IMR-90 (cell line): ENCODE results near the gene SLC48A1. TPM values are rescaled to one million over a fixed set of nuclear protein-coding genes. Genes with fewer than 3 reads are reported as not detected.

Experiments used
- ATAC-seq: fragments of 200-7000 bp; cut with Tn5 transposase; 2 replicates; pipeline ENCODE4 v1.9.1; 2020; ENCODE audit warnings: low read depth, mild to moderate bottlenecking, moderate library complexity
- BruUV-seq: library from RNA; stranded (reverse); fragments of 400-500 nt; replicated peaks from 2 replicates; lab custom pipeline; 2021; lab: Mats Ljungman, UMichigan
- CTCF ChIA-PET: fragments of 300-600 bp; formaldehyde crosslinking; extraction: SDS; loops from one replicate; lab custom pipeline; 2021; ENCODE audit warnings: antibody characterized with exemption; lab: Yijun Ruan, JAX
- POLR2A ChIA-PET: fragments of 300-600 bp; sonication (Branson Sonifier 250); formaldehyde crosslinking; loops from one replicate; lab custom pipeline; 2022; ENCODE audit warnings: antibody characterized with exemption; ENCODE audit not compliant: unreplicated experiment; lab: Charles Lee
- DNase-seq: peaks from one replicate; pipeline ENCODE4 v3.0.0; 2013
- H2AFZ ChIP-seq: replicated peaks from 2 replicates; pipeline ENCODE3; 2013; ENCODE audit warnings: low read length, mild to moderate bottlenecking; ENCODE audit not compliant: poor library complexity
- H2AK5ac ChIP-seq: 2 replicates; pipeline ENCODE4 v1.6.1; 2013; ENCODE audit warnings: low read depth, low read length, inconsistent platforms
- H2AK9ac ChIP-seq: replicated peaks from 2 replicates; pipeline ENCODE3; 2013; ENCODE audit warnings: mild to moderate bottlenecking, low read depth, low read length, moderate library complexity; ENCODE audit not compliant: poor library complexity
- H2BK120ac ChIP-seq: 2 replicates; pipeline ENCODE4 v1.6.1; 2013; ENCODE audit warnings: low read depth, low read length, inconsistent platforms
- H2BK15ac ChIP-seq: 3 replicates; pipeline ENCODE4 v1.6.1; 2013; ENCODE audit warnings: low read depth, low read length, inconsistent platforms
- H2BK20ac ChIP-seq: 2 replicates; pipeline ENCODE4 v1.6.1; 2013; ENCODE audit warnings: low read depth, mild to moderate bottlenecking, inconsistent platforms, low read length, moderate library complexity
- H2BK5ac ChIP-seq: 2 replicates; pipeline ENCODE4 v1.6.1; 2013; ENCODE audit warnings: mild to moderate bottlenecking, low read depth, low read length, inconsistent platforms; ENCODE audit not compliant: poor library complexity, severe bottlenecking
- H3K14ac ChIP-seq: replicated peaks from 2 replicates; pipeline ENCODE4 v1.6.1; 2013; ENCODE audit warnings: low read depth, low read length, inconsistent platforms
- H3K18ac ChIP-seq: 2 replicates; pipeline ENCODE4 v1.6.1; 2013; ENCODE audit warnings: low read depth, low read length, control low read depth
- H3K23ac ChIP-seq: 2 replicates; pipeline ENCODE4 v1.6.1; 2013; ENCODE audit warnings: low read depth, low read length, inconsistent platforms
- H3K27ac ChIP-seq: 2 replicates; pipeline ENCODE4 v1.5.1; 2013; ENCODE audit warnings: mild to moderate bottlenecking, control low read depth, low read length; ENCODE audit not compliant: insufficient read depth
- H3K27me3 ChIP-seq: 2 replicates; pipeline ENCODE4 v1.6.1; 2013; ENCODE audit warnings: low read length; ENCODE audit not compliant: control insufficient read depth, insufficient read depth
- H3K36me3 ChIP-seq: 2 replicates; pipeline ENCODE4 v1.6.1; 2013; ENCODE audit warnings: low read length, mixed read lengths; ENCODE audit not compliant: control insufficient read depth, insufficient read depth
- H3K4ac ChIP-seq: 2 replicates; pipeline ENCODE4 v1.6.1; 2013; ENCODE audit warnings: low read depth, low read length, inconsistent platforms
- H3K4me1 ChIP-seq: 2 replicates; pipeline ENCODE4 v1.6.1; 2013; ENCODE audit warnings: low read length, mixed read lengths; ENCODE audit not compliant: control insufficient read depth, insufficient read depth
- H3K4me2 ChIP-seq: 2 replicates; pipeline ENCODE4 v1.6.1; 2013; ENCODE audit warnings: low read depth, mild to moderate bottlenecking, control low read depth, low read length, moderate library complexity
- H3K4me3 ChIP-seq: 2 replicates; pipeline ENCODE4 v1.5.1; 2013; ENCODE audit warnings: low read depth, mild to moderate bottlenecking, control low read depth, low read length, moderate library complexity; ENCODE audit not compliant: insufficient read depth
- H3K56ac ChIP-seq: 2 replicates; pipeline ENCODE4 v1.6.1; 2013; ENCODE audit warnings: low read length, inconsistent platforms; ENCODE audit not compliant: insufficient read depth; ENCODE audit errors: extremely low read depth
- H3K79me1 ChIP-seq, 2 experiments: 2 replicates each; pipeline ENCODE4 v1.6.1; 2013; ENCODE audit warnings: low read length in 2 of 2, inconsistent platforms in 1 of 2, low read depth in 1 of 2
- H3K9ac ChIP-seq: 2 replicates; pipeline ENCODE4 v1.6.1; 2013; ENCODE audit warnings: low read depth, low read length, control low read depth
- H3K9me1 ChIP-seq: 2 replicates; pipeline ENCODE4 v1.6.1; 2013; ENCODE audit warnings: low read length, inconsistent platforms; ENCODE audit not compliant: insufficient read depth
- H3K9me3 ChIP-seq: 2 replicates; pipeline ENCODE4 v1.6.1; 2013; ENCODE audit warnings: low read length; ENCODE audit not compliant: control insufficient read depth, insufficient read depth
- H4K20me1 ChIP-seq: 2 replicates; pipeline ENCODE4 v1.6.1; 2013; ENCODE audit warnings: low read length, inconsistent platforms; ENCODE audit not compliant: insufficient read depth
- H4K5ac ChIP-seq: 2 replicates; pipeline ENCODE4 v1.6.1; 2013; ENCODE audit warnings: mild to moderate bottlenecking, low read depth, low read length, control low read depth
- H4K8ac ChIP-seq, 2 experiments: 2 replicates each; pipeline ENCODE4 v1.6.1; 2013; ENCODE audit warnings: low read depth in 2 of 2, low read length in 2 of 2, control low read depth in 1 of 2, inconsistent platforms in 1 of 2
- H4K91ac ChIP-seq: 2 replicates; pipeline ENCODE4 v1.6.1; 2013; ENCODE audit warnings: low read depth, low read length, inconsistent platforms; ENCODE audit not compliant: insufficient read depth
- BHLHE40 ChIP-seq: fragments of 150-350 bp; IDR thresholded peaks from 2 replicates; pipeline ENCODE4 v1.6.1; 2016; ENCODE audit warnings: mild to moderate bottlenecking, low read depth, low read length
- CEBPB ChIP-seq: IDR thresholded peaks from 2 replicates; pipeline ENCODE4 v1.6.1; 2012; ENCODE audit warnings: low read depth, low read length, improper control_type of control experiment
- CTCF ChIP-seq: conservative IDR thresholded peaks from 2 replicates; pipeline ENCODE4 v1.5.1; 2012; ENCODE audit warnings: mild to moderate bottlenecking, low read depth, low read length, improper control_type of control experiment
- ELK1 ChIP-seq: fragments of 150-350 bp; IDR thresholded peaks from 2 replicates; pipeline ENCODE4 v1.6.1; 2016; ENCODE audit warnings: low read depth, mild to moderate bottlenecking, low read length, moderate library complexity, borderline replicate concordance
- MAZ ChIP-seq: IDR thresholded peaks from 2 replicates; pipeline ENCODE4 v1.6.1; 2012; ENCODE audit warnings: low read depth, mild to moderate bottlenecking, low read length, improper control_type of control experiment, moderate library complexity, borderline replicate concordance
- MXI1 ChIP-seq: IDR thresholded peaks from 2 replicates; pipeline ENCODE4 v1.6.1; 2012; ENCODE audit warnings: low read depth, mild to moderate bottlenecking, low read length, moderate library complexity, borderline replicate concordance
- POLR2A ChIP-seq: IDR thresholded peaks from 2 replicates; pipeline ENCODE4 v1.6.1; 2012; ENCODE audit warnings: mild to moderate bottlenecking, low read depth, low read length
- RAD21 ChIP-seq: IDR thresholded peaks from 2 replicates; pipeline ENCODE4 v1.6.1; 2012; ENCODE audit warnings: low read length, improper control_type of control experiment
- RCOR1 ChIP-seq: IDR thresholded peaks from 2 replicates; pipeline ENCODE4 v1.6.1; 2012; ENCODE audit warnings: mild to moderate bottlenecking, low read length, improper control_type of control experiment; ENCODE audit not compliant: insufficient replicate concordance
- RFX5 ChIP-seq: IDR thresholded peaks from 2 replicates; pipeline ENCODE4 v1.8.0; 2012; ENCODE audit warnings: low read depth, mild to moderate bottlenecking, low read length, moderate library complexity
- SMC3 ChIP-seq: fragments of 150-350 bp; IDR thresholded peaks from 2 replicates; pipeline ENCODE4 v1.6.1; 2016; ENCODE audit warnings: low read depth, mild to moderate bottlenecking, antibody characterized with exemption, low read length, moderate library complexity
- USF2 ChIP-seq: fragments of 150-350 bp; IDR thresholded peaks from 2 replicates; pipeline ENCODE4 v1.6.1; 2017; ENCODE audit warnings: mild to moderate bottlenecking, antibody characterized with exemption, low read length, low read depth
- WGBS, 2 experiments: methylation state at CpG; one replicate each; pipeline versions ENCODE4 v1.1.5 to v1.1.7; 2013; ENCODE audit warnings: missing lambda C conversion rate in 2 of 2; ENCODE audit not compliant: insufficient read length in 1 of 2; ENCODE audit errors: extremely low coverage in 2 of 2; 5-methylcytosine and 5-hydroxymethylcytosine counted together
- dilution Hi-C: fragments of 300-500 bp; cut with HindIII; formaldehyde crosslinking; loops from one replicate; pipeline ENCODE4 v1.14.3; 2018; ENCODE audit warnings: low sequenced_read_pairs; ENCODE audit not compliant: unreplicated experiment
- in situ Hi-C: fragments of 300-500 bp; cut with MboI; formaldehyde crosslinking; loops from 3 replicates; pipeline ENCODE4 v1.14.3; 2019; ENCODE audit warnings: low sequenced_read_pairs, inconsistent platforms, mixed read lengths
- intact Hi-C: fragments of 100-400 bp; cut with micrococcal nuclease; formaldehyde crosslinking; loops from 2 replicates; pipeline ENCODE4 v1.10.0; 2022
- polyA plus RNA-seq, 3 experiments: library from polyadenylated mRNA; depleted of rRNA; stranded (reverse); fragments of >200 nt; gene quantifications; 2 replicates each; pipeline ENCODE4 v1.2.3, GENCODE V29; 2012; ENCODE audit warnings: low replicate concordance in 1 of 3
- total RNA-seq: library from RNA; depleted of rRNA; stranded (reverse); fragments of >200 nt; gene quantifications from 2 replicates; pipeline ENCODE4 v1.2.3, GENCODE V29; 2012

Gene SLC48A1
- total and polyA plus RNA-seq, 2 of the 4 experiments (the other 2 are of a cell fraction), result 4.8 to 5.9 TPM

- no peak overlapping the region for H2AFZ ChIP-seq
- H3K4me2 ChIP-seq, result no peak overlapping the region
- H2BK120ac ChIP-seq, result no peak overlapping the region
- WGBS, 2 experiments, result 100% methylated on average over 1 of the region's 7 CpGs; no CpG with 5 or more reads in 1 of the 2 experiments
- H4K20me1 ChIP-seq, result peaks cover 88% of the 10 kb centered on the region
- H4K5ac ChIP-seq, result no peak overlapping the region
- no peak overlapping the region for H3K18ac ChIP-seq
- intact Hi-C loops (no loop called here), in situ Hi-C loops (no loop called here), dilution Hi-C loops (no loop called here)
- H3K79me1 ChIP-seq, result peaks cover 26 to 81% of the 10 kb centered on the region in 2 experiments
- H2AK9ac ChIP-seq, result no peak overlapping the region
- no TSS peak for BruUV-seq
- H4K91ac ChIP-seq, result no peak overlapping the region
- no peak overlapping the region for H2BK15ac ChIP-seq
- ATAC-seq (no peak), DNase-seq (no peak)
- H4K8ac ChIP-seq, result no peak overlapping the region
- no peak overlapping the region for H3K14ac ChIP-seq
- no peak overlapping the region for H3K27ac ChIP-seq
- no peak overlapping the region for H3K56ac ChIP-seq
- H3K36me3 ChIP-seq, result peaks cover 43% of the 10 kb centered on the region
- no peak overlapping the region for H2BK5ac ChIP-seq
- no peak overlapping the region for H3K4me3 ChIP-seq
- H3K9me1 ChIP-seq, result peaks cover 22% of the 10 kb centered on the region
- H3K9me3 ChIP-seq, result no peaks in the 10 kb centered on the region
- no peak overlapping the region for H3K23ac ChIP-seq
- H2BK20ac ChIP-seq, result no peak overlapping the region
- ChIA-PET CTCF (no interaction called here), POLR2A (no interaction called here)
- no peak for TF ChIP-seq RCOR1
- TF ChIP-seq CTCF, result peak; percentile 32
- peak; percentile 36; the same call in 1 of the 2 replicates for TF ChIP-seq SMC3
- no peak for TF ChIP-seq BHLHE40
- TF ChIP-seq MAZ, result no peak
- no peak for TF ChIP-seq ELK1
- no peak for TF ChIP-seq RFX5
- no peak for TF ChIP-seq USF2
- TF ChIP-seq POLR2A, result no peak
- no peak for TF ChIP-seq CEBPB
- peak; percentile 44; the same call in 1 of the 2 replicates for TF ChIP-seq RAD21
- no peak for TF ChIP-seq MXI1
- H3K9ac ChIP-seq, result no peak overlapping the region
- H3K4ac ChIP-seq, result no peak overlapping the region
- H3K27me3 ChIP-seq, result no peaks in the 10 kb centered on the region
- 0 out of 2 replicates have a peak overlapping the region, but pooled peaks have one; percentile 5 for H2AK5ac ChIP-seq
- H3K4me1 ChIP-seq, result peaks cover 37% of the 10 kb centered on the region
These were observed 28.3 kb downstream of the SLC48A1 start for GRCh38 chr12:47801170-47801903.
